Activated CD8-positive, alpha-beta memory T cell treated with anti-CD3 and anti-CD28 coated beads, Interleukin-2, amount 50 U/mL, for 1 hour (primary cell): ENCODE measurements around the gene ZNF761.
A peak's percentile ranks its signal among the peaks of the same experiment; 100 is the strongest.
"Not testable (repeated sequence)": the region's sequence is repeated elsewhere in the genome, so short reads cannot be mapped to it uniquely, and the experiment has no call there.

Source experiments
- DNase-seq: peaks from one replicate; pipeline ENCODE4 v3.0.0-alpha.2; 2020; ENCODE audit errors: extremely low read depth

The ZNF761 gene

DNA sequence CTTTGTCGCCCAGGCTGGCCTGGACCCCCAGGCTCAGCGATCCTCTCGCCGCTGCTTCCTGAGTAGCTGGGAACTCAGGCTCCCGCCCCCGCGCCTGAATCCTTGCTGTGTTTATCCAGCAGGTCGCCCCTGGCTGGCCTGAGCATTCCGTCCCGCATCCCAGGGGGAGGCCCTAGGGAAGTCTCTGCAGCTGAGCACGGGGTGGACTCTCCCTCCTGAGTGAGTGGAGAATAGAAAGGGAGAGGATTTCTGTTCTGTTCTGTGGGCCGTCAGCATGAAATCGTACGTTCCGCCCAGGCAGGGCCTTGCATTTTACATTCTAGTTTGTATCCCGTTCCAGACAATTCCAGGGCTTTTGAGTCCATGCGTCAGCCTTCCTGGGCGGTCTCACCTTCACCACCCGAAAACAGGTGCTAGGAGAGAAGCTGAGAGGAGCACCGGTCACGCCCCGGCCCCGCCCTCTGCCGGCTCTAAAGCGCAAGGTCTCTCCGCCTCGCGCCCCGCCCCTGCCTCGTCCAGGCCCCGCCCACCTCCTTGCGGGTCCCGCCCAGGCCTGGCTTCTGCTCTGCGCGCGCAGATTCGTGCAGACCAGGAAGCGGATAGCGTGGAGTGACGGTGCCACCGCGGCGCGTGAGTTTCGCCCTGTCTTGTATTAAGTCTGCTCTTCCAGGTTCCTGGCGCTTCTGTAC lies at the start of gene ZNF761:
Gene ZNF761, plus strand, starts transcription at position 586 of the 689 bp plus-strand sequence. CDS start 15,285 bp downstream, outside the sequence.
- DNase-seq, result peak; percentile 85

DNA sequence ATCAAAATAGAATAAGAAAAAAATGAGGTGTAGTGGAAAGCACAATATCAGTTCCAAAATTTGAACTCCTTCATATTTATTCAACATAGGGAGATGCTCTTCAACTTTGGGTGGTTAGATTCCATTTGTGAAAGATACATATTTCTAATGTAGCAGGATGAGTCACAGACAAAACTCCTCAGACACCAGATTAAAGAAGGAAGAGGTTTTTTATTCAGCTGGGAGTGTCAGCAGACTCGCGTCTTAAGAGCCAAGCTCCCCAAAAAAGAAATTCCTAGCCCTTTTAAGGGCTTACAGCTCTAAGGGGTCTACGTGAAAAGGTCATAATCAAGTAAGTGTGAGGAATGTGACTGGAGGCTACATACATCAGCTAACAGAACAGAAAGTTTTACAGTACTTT lies 43.6 kb upstream of the ZNF761 start:
- no peak for DNase-seq

DNA sequence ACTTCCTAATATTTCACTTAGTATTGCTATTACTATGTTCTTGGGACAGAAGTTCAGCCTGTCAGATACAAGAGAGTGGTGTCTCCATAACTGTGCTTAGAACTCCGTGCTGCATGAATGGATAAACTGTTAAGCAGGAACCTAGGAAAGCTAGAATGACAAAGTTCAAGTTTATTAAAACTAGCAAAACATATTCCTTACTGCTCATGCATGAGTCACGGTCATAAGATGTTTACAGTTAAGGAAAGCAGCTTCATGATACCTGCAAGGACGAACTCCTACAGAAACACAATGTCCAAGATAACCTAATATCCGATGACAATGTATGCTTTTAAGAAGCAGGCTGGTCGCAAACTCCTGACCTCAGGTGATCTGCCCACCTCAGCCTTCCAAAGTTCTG lies 42.9 kb upstream of the ZNF761 start:
- no peak for DNase-seq

DNA sequence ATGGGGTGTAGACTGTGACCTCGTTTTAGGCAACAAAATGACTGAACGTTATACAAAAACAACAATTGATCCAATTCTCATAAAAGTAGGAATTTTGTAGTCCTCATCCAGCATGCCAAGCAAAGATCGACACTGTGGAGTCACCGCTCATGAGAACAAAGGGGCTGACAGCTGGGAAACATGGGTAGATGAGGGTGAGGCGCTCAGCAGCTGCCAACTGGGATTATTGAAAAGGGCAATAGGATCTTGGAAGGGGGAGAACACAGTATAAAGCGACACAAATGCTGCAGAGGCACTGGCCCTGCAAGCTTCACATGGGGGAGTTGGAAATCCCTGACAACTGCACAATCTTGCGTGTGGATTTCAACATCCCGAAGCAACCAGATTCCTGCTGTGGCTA lies 42.2 kb upstream of the ZNF761 start:
- DNase-seq, result no peak

DNA sequence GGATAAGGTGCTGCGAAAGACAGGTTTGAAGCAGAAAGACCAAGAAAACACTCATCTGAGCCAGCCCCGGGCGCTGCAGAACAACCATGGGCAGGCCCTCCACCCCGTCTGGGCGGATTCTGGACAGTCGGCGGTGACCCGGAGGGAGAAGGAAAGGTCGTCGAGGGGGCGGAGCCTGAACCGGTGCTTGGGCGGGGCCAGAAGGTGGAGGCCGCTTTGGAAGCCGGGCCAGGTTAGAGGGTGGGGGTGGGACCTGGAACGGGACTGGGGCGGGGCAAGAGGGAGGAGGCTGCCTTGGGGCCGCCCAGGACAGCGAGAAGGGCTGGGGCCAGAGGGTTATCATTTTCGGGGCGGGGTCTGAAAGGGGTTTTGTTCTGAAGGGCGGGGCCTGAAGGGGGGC lies 41.8 kb upstream of the ZNF761 start:
- no peak for DNase-seq

DNA sequence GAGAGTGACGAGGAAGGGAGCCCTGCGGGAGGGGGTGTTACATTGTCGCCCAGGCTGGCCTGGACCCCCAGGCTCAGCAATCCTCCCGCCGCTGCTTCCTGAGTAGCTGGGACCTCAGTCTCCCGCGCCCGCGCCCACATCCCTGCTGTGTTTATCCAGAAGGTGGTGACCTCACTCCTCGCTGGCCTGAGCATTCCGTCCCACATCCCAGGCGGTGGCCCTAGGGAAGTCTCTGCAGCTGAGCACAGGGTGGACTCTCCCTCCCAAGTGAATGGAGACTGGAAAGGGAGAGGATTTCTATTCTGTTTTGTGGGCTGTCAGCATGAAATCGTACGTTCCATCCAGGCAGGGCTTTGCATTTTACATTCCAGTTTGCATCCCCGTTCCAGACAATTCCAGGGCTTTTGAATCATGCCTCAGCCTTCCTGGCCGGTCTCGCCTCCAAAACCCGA lies 37.2 kb upstream of the ZNF761 start:
- DNase-seq, result no peak

DNA sequence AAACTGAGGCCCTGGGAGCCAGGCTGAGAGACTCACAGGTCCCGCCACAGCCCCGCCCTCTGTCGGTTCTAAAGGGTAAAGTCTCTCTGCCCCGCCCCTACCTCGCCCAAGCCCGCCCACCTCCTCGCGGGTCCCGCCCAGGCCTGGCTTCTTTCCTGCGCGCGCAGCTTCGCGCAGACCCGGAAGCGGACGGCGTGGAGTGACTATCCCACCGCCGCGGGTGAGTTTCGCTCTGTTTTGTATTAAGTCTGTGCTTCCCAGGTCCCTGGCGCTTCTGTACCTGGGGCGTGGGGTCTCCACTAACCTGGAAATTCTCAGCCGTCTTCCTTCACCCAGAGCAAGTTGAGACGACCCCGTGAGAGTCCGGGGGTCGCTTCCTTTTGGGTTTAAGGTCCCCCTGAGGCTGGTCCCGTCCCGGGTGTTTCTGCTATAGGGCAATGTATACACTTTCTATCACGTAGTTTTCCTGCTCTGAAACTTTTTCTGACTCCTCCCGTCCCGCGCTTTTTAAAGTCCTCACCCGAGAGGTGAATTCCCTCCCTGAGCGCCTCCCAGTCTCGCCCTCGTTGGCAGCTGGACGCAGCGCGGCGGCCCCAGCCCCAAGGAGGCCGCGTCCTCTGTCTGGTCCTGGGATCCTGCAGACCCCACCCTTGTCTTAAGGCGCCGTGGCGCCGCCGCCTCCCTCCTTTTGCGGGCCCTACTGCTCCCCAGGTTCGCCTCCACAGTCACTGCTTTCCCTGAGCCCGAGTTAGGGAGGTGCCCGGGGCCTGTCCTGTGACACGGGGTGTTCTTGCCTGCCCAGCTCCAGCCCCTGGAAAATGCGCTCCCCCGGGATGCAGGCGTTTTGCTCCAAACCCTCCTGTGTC lies 36.6 kb upstream of the ZNF761 start, which contains the start of gene ZNF765:
Gene ZNF765, plus strand, starts transcription at position 176 of the 866 bp plus-strand sequence. CDS start 2,867 bp downstream, outside the sequence.
- peak; percentile 86 for DNase-seq

DNA sequence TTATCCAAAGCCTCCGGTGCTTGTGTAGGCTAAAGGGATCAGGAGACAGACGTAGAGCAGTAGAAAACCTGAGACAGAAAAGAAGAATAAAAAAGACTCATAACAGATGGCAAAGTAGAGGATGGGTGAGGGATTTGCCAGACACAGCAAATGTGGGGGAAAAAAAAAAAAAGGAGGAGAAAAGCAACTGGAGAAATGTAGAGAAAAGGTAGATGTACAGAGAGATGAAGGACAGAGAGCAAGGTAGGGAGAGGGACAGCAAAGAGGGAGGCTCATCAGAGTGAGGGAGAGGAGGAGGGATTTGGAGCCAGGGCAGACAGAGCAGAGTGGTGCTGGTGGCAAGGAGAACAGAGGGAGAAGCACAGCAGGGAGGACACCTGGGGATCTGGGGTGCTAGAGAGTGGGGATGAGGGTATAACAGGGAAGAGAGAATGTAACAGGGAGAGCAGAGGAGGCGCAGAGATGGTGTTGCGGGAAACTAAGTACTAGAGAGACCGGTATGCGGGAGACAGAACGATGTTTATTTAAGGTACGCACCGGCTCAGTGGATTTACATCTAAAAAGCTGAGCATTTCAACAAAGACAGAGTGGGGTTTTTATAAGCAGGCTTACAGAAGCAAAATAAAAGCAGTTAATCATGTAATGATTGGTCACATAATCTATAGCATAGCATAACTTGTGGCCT lies 35.8 kb upstream of the ZNF761 start:
- not testable (repeated sequence) for DNase-seq

DNA sequence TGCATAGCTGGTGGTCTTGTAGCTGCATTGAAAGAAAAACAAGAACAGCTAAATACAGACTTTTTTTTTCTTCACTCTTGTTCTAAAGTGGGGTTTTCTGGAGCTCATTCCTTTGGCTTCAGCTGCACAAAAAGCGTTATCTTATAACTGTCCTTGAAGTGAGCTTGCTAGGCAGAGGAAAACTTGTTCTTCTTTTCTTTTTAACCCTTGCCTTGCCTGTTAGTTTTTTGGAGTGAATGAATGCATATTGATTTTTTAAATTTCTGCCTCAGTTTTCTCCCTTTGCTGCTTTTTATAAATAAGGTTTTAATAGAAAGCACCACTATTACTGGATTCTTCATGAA lies 35.3 kb upstream of the ZNF761 start:
- no peak for DNase-seq

DNA sequence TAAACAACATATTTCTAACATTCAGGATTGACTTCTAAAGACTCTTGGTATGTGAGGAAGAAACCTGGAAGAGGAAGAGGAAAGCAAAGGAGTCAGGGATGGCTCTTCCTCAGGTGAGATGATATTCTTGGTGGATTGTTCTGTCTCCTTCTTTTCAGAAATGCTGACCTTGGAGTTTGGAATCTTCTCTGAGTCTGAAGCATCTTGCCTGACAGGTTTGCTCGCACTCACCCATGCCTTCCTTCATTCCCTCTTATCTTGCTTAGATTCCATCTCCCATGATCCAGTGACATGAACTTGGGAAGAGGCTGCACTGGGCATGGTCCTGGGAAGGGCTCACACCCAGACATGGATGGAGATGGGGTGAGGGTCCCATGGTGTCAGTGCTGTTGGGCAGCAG lies 33.9 kb upstream of the ZNF761 start:
- not testable (repeated sequence) for DNase-seq

DNA sequence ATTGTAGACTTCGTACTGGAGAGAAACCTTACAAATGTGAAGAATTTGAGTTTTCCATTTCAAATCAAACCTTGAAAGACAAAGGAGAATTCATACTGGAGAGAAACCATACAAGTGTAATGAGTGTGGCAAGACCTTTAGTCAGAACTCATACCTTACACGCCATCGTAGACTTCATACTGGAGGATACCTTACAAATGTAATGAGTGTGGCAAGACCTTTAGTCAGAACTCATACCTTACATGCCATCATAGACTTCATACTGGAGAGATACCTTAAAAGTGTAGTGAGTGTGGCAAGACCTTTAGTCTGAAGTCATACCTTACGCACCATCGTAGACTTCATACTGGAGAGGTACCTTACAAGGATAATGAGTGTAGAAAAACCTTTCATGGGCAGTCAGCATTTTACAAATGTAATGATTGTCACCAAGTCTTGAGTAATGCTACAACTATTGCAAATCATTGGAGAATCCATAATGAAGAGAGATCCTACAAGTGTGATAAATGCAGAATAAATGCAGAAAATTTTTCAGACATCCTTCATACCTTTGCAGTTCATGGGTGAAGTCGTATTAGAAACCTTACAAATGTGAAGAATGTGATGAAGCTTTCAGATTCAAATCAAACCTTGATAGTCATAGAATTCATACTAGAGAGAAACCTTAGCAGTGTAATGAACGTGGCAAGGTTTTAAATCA lies 22.1 kb upstream of the ZNF761 start:
- no peak for DNase-seq

DNA sequence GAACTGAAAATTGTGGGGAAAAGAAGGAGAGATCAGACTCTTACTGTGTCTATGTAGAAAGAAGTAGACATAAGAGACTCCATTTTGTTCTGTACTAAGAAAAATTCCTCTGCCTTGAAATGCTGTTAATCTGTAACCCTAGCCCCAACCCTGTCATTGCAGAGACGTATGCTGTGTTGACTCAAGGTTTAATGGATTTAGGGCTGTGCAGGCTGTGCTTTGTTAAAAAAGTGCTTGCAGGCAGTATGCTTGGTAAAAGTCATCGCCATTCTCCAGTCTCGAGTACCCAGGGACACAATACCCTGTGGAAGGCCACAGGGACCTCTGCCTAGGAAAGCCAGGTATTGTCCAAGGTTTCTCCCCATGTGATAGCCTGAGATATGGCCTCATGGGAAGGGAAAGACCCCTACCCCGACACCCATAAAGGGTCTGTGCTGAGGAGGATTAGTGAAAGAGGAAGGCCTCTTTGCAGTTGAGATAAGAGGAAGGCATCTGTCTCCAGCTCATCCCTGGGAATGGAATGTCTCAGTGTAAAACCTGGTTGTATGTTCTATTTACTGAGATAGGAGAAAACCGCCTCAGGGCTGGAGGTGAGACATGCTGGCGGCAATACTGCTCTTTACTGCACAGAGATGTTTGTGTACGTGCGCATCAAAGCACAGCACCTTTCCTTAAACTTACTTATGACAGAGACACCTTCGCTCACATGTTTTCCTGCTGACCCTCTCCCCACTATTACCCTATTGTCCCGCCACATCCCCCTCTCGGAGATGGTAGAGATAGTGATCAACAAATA lies 11.1 kb upstream of the ZNF761 start:
- not testable (repeated sequence) for DNase-seq

DNA sequence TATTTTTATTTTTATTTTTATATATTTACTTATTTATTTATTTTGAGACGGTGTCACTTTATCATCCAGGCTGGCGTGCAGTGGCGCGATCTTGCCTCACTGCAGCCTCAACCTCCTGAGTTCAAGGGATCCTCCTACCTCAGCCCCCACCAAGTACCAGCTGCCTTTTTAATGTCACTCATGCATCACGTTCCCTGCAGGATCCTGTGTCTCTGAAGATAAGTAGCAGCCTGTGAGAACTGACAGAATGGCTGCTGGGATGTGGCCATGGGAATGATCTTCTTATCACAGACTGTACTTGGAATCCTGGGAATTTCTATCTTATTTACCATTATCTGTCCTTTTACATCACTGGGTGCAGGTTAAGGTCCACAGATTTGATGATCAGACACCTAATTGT lies 9.2 kb upstream of the ZNF761 start:
- no peak for DNase-seq

DNA sequence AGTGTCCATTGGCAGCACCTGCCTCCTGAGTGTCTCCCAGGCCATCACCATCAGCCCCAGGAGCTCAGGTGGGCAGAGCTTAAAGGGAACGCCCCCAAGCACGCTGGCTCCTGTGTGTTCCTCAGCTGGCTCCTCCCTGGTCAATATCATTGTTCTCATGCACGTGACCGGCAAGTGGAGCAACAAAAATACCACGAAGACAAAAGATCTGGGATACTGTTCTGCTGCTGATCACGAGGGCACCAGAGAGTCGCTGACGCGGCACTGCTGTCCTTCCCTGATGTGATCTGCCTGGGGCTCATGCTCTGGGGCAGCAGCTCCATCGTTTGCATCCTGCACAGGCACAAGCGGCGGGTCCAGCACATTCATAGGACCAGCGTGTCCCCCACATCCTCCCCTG lies 8.7 kb upstream of the ZNF761 start:
- DNase-seq, result not testable (repeated sequence)

DNA sequence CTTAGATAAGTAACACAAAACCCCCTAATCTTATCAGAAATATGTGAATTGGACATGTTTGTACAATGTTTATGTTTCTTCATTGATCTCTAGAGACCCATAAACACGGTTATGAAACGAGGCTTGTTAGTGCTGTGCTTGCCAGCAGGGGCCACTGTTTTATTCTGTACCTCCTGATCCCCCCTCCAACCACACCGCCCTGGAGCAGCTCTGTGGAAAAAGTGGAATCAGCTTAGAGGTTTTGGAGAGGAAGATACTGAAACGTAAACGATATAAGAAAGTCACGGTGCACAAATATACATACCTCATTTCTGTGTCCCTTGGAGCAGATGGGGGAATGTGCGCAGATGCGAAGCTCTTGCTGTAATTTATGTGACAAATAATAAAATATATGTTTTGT lies 8.1 kb upstream of the ZNF761 start:
- DNase-seq, result not testable (repeated sequence)

DNA sequence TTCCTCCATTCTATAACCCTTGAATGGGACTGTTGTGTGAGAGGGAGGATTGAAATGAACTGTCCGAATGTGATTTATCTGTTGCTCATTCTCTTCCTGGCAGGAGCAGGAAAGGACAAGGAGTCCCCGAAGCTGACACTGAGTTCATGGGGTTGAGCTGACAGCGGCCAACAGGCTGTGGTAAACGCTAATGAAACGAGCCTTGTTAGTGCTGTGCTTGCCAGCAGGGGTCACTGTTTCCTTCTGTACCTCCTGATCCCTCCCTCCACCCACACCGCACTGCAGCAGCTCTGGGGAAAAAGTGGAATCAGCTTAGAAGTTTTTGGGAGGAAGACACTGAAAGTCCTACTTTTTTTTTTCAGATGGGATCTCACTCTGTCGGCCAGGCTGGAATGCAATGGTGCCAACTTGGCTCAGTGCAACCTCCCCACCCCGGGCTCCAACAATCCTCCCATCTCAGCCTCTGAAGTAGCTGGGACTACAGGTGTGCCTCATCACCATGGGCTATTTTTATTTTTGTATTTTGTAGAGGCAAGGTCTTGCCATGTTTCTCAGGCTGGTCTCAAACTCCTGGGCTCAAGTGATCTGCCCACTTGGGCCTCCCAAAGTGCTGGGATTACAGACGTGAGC lies 6.7 kb upstream of the ZNF761 start:
- DNase-seq, result peak; percentile 33

DNA sequence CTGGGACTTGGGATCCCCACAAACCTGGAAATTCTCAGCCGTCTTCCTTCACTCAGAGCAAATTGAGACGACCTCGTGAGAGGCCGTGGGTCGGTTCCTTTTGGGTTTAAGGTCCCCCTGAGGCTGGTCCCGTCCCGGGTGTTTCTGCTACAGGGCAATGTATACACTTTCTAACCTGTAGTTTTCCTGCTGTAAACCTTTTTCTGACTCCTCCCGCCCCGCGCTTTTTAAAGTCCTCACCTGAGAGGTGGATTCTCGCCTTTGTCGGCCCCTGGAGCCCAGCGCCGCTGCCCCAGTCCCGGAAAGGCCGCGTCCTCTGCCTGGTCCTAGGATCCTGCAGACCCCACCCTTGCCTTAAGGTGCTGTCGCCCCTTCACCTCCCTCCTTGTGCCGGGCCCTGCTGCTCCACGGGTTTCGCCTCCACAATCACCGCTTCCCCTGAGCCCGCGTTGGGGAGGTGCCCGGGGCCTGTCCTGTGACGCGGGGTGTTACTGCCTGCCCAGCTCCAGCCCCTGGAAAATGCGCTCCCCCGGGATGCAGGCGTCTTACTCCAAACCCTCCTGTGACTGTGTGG lies 391 bp downstream of the ZNF761 start:
- no peak for DNase-seq

DNA sequence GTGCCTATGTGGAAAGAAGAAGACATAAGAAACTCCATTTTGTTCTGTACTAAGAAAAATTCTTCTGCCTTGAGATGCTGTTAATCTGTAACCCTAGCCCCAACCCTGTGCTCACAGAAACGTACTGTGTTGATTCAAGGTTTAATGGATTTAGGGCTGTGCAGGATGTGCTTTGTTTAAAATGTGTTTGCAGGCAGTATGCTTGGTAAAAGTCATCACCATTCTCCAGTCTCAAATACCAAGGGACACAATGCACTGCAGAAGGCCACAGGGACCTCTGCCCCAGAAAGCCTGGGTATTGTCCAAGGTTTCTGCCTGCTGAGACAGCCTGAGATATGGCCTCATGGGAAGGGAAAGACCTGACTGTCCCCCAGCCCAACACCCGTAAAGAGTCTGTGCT lies 12.0 kb downstream of the ZNF761 start:
- not testable (repeated sequence) for DNase-seq

DNA sequence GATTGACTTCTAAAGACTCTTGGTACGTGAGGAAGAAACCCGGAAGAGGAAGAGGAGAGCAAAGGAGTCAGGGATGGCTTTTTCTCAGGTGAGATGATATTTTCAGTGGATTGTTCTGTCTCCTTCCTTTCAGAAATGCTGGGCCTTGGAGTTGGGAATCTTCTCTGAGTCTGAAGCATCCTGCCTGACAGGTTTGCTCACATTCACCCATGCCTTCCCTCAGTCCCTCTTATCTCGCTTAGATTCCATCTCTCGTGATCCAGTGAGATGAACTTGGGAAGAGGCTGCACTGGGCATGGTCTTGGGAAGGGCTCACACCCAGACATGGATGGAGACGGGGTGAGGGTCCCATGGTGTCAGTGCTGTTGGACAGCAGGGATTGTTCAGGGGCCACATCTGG lies 15.4 kb downstream of the ZNF761 start:
- DNase-seq, result not testable (repeated sequence)

DNA sequence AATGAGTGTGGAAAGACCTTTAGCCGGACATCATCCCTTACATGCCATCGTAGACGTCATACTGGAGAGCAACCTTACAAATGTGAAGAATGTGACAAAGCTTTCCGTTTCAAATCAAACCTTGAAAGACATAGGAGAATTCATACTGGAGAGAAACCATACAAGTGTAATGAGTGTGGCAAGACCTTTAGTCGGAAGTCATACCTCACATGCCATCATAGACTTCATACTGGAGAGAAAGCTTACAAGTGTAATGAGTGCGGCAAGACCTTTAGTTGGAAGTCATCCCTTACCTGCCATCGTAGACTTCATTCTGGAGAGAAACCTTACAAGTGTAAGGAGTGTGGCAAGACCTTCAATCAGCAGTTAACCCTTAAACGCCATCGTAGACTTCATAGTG lies 24.0 kb downstream of the ZNF761 start:
- no peak for DNase-seq
